GM18868 (cell line): ENCODE measurements around the gene TTYH1.

ENCODE experiments used
- ATAC-seq: cut with Tn5 transposase; IDR thresholded peaks from one replicate; pipeline ENCODE4 v1.9.1; 2021; ENCODE audit warnings: mild to moderate bottlenecking, moderate library complexity; ENCODE audit not compliant: unreplicated experiment

TTYH1 gene

DNA sequence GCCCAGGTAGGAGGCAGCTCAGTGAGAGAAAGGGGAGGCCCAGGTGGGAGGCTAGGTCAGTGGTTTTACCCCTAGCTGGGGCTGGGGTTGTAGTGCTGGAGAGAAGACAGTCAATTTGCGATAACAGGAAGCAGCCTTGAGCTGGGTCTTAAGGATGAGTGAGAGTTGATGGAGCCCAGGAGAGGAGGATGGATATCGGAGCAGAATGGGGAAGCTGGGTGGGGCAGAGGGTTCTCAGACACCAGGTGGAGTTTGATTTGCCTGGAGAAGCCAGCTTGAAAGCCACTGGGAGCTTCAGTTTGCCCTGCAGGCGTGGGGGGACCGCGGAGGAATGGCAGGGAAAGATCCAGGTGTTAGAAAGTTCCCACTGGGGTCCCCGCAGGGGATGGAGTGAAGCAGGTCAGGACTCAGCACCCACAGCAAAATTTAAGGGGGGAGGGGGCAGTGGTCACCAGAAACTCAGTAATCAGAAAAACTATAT is 58.7 kb downstream of the TTYH1 start:
- ATAC-seq = no peak

GRCh38 chr19:54475706-54476105 is 60.4 kb downstream of the TTYH1 start:
- ATAC-seq = no peak

- ATAC-seq = no peak
Observed at GRCh38 chr19:54477650-54478049, 62.4 kb downstream of the TTYH1 start.

GRCh38 chr19:54478677-54479266 is 63.5 kb downstream of the TTYH1 start:
- no peak for ATAC-seq

- ATAC-seq = no peak
Observed at GRCh38 chr19:54480051-54480450, 64.8 kb downstream of the TTYH1 start.

GRCh38 chr19:54481326-54481930 is 66.2 kb downstream of the TTYH1 start:
- ATAC-seq = no peak

DNA sequence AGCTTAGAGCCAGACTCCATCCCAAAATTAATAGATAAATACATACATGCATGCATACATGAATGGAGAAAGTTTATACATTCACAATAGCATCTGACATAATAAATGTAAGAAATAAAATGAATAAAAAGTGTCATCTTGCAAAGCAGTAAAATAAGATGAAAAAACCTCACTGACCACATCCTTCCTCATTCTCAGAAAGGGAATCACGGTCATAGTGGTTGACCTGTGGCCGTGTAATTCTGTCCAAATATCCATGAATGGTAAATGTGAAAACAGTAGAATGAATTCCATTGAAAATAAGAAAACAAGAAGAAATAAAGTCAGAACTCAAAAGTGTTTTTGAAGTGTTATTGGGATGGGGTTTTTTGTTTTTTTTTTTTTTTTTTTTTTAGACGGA is 67.6 kb downstream of the TTYH1 start:
- ATAC-seq = no peak

DNA sequence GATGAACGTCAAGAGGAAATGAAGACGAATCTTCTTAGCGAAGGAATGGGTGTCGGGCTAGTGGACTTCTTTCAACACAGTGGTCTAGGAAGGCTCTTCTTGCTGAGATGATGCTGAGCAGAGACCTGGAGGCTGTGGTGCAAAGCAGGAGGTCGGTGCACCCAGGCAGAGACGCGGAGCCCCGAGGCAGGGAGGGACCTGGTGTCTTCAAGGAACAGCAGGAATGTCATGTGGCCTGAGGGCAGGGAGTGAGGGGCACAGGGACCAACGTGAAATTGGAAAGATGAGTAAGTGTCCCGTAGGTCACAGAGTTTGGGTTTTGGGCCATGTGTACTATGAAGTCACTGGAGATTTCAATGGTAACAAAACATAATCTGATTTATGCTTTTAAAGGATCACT is 69.2 kb downstream of the TTYH1 start:
- no peak for ATAC-seq

- no peak for ATAC-seq
Observed at GRCh38 chr19:54485851-54486250, 70.6 kb downstream of the TTYH1 start.
